ENCODE results near the gene SNX8. TPM values are rescaled to one million over a fixed set of nuclear protein-coding genes. Genes with fewer than 3 reads are reported as not detected.

The SNX8 gene
- total RNA-seq, 1 donor from 2014 or later = 41.5 TPM

- H3K9me3 Mint-ChIP-seq (ENCODE audit: unreplicated experiment) = no peaks in the 10 kb centered on the region
- no peak for TF ChIP-seq CTCF (IDR thresholded peaks at IDR 0.05)
- H3K4me3 Mint-ChIP-seq (ENCODE audit: unreplicated experiment) = no peak overlapping the region
- H3K36me3 Mint-ChIP-seq (ENCODE audit: unreplicated experiment) = peaks cover 21% of the 10 kb centered on the region
- H3K27ac Mint-ChIP-seq (ENCODE audit: unreplicated experiment) = no peak overlapping the region
- no peaks in the 10 kb centered on the region for H3K27me3 Mint-ChIP-seq (ENCODE audit: unreplicated experiment)
- DNase-seq (ENCODE audit: extremely low spot score, unreplicated experiment) = no peak
- H3K4me1 Mint-ChIP-seq (ENCODE audit: unreplicated experiment) = peaks cover 14% of the 10 kb centered on the region
These were observed 84.0 kb downstream of the SNX8 start for GRCh38 chr7:2230226-2230625.

DNA sequence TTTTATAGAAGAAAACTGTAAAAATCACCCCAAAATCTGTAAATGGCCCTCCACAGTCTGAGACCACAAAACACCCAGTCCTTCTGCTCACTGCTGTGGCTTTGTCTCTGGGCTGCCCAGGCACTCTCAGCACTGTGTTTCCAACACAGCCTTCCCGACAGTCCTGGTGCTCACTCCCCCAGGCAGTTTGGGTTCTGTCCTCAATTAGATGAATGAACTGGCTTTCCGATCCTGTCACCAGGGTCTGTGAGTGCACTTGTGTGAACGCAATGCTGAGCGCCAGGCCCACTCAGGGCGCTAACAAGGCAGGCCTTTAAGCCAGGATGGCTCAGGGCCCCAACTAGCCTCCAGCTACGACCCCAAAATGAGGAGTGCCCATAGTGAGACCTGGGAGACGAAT is 84.8 kb downstream of the SNX8 start:
- Mint-ChIP-seq H3K9me3 (ENCODE audit: unreplicated experiment) (no peaks in the 10 kb centered on the region), H3K4me3 (ENCODE audit: unreplicated experiment) (no peak overlapping the region), H3K4me1 (ENCODE audit: unreplicated experiment) (peaks cover 14% of the 10 kb centered on the region), H3K27me3 (ENCODE audit: unreplicated experiment) (no peaks in the 10 kb centered on the region), H3K36me3 (ENCODE audit: unreplicated experiment) (peaks cover 14% of the 10 kb centered on the region), H3K27ac (ENCODE audit: unreplicated experiment) (no peak overlapping the region)
- DNase-seq (ENCODE audit: extremely low spot score, unreplicated experiment) = no peak
- TF ChIP-seq CTCF (IDR thresholded peaks at IDR 0.05) = no peak

DNA sequence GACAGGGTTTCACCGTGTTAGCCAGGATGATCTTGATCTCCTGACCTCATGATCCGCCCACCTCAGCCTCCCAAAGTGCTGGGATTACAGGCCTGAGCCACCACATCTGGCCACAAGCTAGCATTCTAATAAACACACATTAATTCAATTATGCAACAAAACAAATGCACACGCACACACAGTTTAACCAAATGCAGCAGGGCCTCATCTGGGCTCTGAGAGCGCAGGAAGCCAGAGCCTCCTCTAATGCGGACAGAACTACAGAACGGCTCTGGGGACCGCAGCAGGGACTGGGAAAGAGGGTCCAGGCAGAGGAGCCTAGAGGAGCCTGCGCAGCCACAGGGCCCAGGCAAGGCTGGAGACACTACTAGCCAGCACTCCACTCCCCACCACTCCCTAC is 85.3 kb downstream of the SNX8 start:
- peaks cover 14% of the 10 kb centered on the region for H3K4me1 Mint-ChIP-seq (ENCODE audit: unreplicated experiment)
- H3K9me3 Mint-ChIP-seq (ENCODE audit: unreplicated experiment) = no peaks in the 10 kb centered on the region
- H3K27me3 Mint-ChIP-seq (ENCODE audit: unreplicated experiment) = no peaks in the 10 kb centered on the region
- H3K4me3 Mint-ChIP-seq (ENCODE audit: unreplicated experiment) = no peak overlapping the region
- no peak for TF ChIP-seq CTCF (IDR thresholded peaks at IDR 0.05)
- peaks cover 18% of the 10 kb centered on the region for H3K36me3 Mint-ChIP-seq (ENCODE audit: unreplicated experiment)
- DNase-seq (ENCODE audit: extremely low spot score, unreplicated experiment) = no peak
- no peak overlapping the region for H3K27ac Mint-ChIP-seq (ENCODE audit: unreplicated experiment)

- TF ChIP-seq CTCF (IDR thresholded peaks at IDR 0.05) = no peak
- Mint-ChIP-seq H3K4me3 (ENCODE audit: unreplicated experiment) (no peak overlapping the region), H3K27ac (ENCODE audit: unreplicated experiment) (no peak overlapping the region), H3K27me3 (ENCODE audit: unreplicated experiment) (no peaks in the 10 kb centered on the region), H3K4me1 (ENCODE audit: unreplicated experiment) (peaks cover 8% of the 10 kb centered on the region), H3K9me3 (ENCODE audit: unreplicated experiment) (no peaks in the 10 kb centered on the region), H3K36me3 (ENCODE audit: unreplicated experiment) (peaks cover 20% of the 10 kb centered on the region)
- no peak for DNase-seq (ENCODE audit: extremely low spot score, unreplicated experiment)
These were observed 86.5 kb downstream of the SNX8 start for GRCh38 chr7:2227699-2228098.

- H3K36me3 Mint-ChIP-seq (ENCODE audit: unreplicated experiment) = peaks cover 28% of the 10 kb centered on the region
- no peaks in the 10 kb centered on the region for H3K4me1 Mint-ChIP-seq (ENCODE audit: unreplicated experiment)
- no peak overlapping the region for H3K27ac Mint-ChIP-seq (ENCODE audit: unreplicated experiment)
These were observed 88.4 kb downstream of the SNX8 start for GRCh38 chr7:2225830-2226229.

More at GRCh38 chr7:2225830-2226229, 88.4 kb downstream of the SNX8 start:
- no peaks in the 10 kb centered on the region for H3K9me3 Mint-ChIP-seq (ENCODE audit: unreplicated experiment)
- no peak overlapping the region for H3K4me3 Mint-ChIP-seq (ENCODE audit: unreplicated experiment)
- no peak for DNase-seq (ENCODE audit: extremely low spot score, unreplicated experiment)
- no peaks in the 10 kb centered on the region for H3K27me3 Mint-ChIP-seq (ENCODE audit: unreplicated experiment)
- TF ChIP-seq CTCF (IDR thresholded peaks at IDR 0.05) = no peak
